K562 (cell line): ENCODE measurements around the gene PGAP3. TPM values are rescaled to one million over a fixed set of nuclear protein-coding genes. Genes with fewer than 3 reads are reported as not detected.
"Not testable (repeated sequence)": the region's sequence is repeated elsewhere in the genome, so short reads cannot be mapped to it uniquely, and the experiment has no call there.

Source experiments
- ATAC-seq: fragments of 200-7000 bp; cut with Tn5 transposase; 3 replicates; pipeline ENCODE4 v1.9.1; 2020; ENCODE audit warnings: moderate library complexity
- BruUV-seq: library from RNA; stranded (reverse); fragments of 400-500 nt; replicated peaks from 2 replicates; lab custom pipeline; 2021; lab: Mats Ljungman, UMichigan
- CTCF ChIA-PET: fragments of 300-600 bp; formaldehyde crosslinking; extraction: SDS; loops from one replicate; lab custom pipeline; 2021; ENCODE audit warnings: low intra/inter-chr PET ratio; lab: Yijun Ruan, JAX
- POLR2A ChIA-PET: fragments of 300-600, 350-650 bp; sonication (Branson Sonifier 250); formaldehyde crosslinking; extraction: SDS; loops from one replicate; lab custom pipeline; 2021; ENCODE audit warnings: antibody characterized with exemption, inconsistent platforms; lab: Yijun Ruan, JAX
- DNase-seq, 4 experiments: peaks; one replicate each; pipeline versions ENCODE4 v3.0.0 to v3.0.0-alpha.2; 2011 to 2018; ENCODE audit warnings: low spot score in 3 of 4, mixed read lengths in 3 of 4; ENCODE audit errors: extremely low read depth in 1 of 4
- FAIRE-seq: peaks from 2 replicates; lab custom pipeline; 2011; peaks lifted over from hg19 to GRCh38; lab: Jason Lieb, UNC
- H2AFZ ChIP-seq: 2 replicates; pipeline ENCODE4 v1.6.0; 2011; ENCODE audit warnings: low read depth, low read length, control low read depth, inconsistent platforms
- H3K27ac ChIP-seq: fragments of 200-600 bp; 3 replicates; pipeline ENCODE4 v1.8.0; 2011; ENCODE audit warnings: low read depth, mild to moderate bottlenecking, control low read depth, inconsistent platforms, low read length, moderate library complexity, mixed read lengths; ENCODE audit errors: extremely low read depth
- H3K27me3 ChIP-seq, 2 experiments: fragments of 300-600 bp in 1 of 2; 2 replicates in 1 of 2; 3 replicates in 1 of 2; pipeline versions ENCODE4 v1.6.0 to v1.8.0; 2011; ENCODE audit warnings: inconsistent platforms in 2 of 2, low read length in 2 of 2, mild to moderate bottlenecking in 1 of 2, mixed read lengths in 1 of 2, moderate library complexity in 1 of 2; ENCODE audit not compliant: control insufficient read depth in 2 of 2, insufficient read depth in 2 of 2
- H3K36me3 ChIP-seq: fragments of 300-600 bp; 3 replicates; pipeline ENCODE4 v1.8.0; 2011; ENCODE audit warnings: mild to moderate bottlenecking, low read length, inconsistent platforms; ENCODE audit not compliant: control insufficient read depth, insufficient read depth
- H3K4me1 ChIP-seq, 2 experiments: fragments of 200-600 bp in 1 of 2; replicated peaks in 1 of 2; 2 replicates in 1 of 2; 3 replicates in 1 of 2; pipeline versions ENCODE4 v1.5.1 to v1.8.0; 2011; ENCODE audit warnings: inconsistent platforms in 2 of 2, low read length in 2 of 2, mild to moderate bottlenecking in 1 of 2, mixed read lengths in 1 of 2, moderate library complexity in 1 of 2; ENCODE audit not compliant: control insufficient read depth in 2 of 2, insufficient read depth in 2 of 2
- H3K4me2 ChIP-seq: 2 replicates; pipeline ENCODE4 v1.6.1; 2011; ENCODE audit warnings: low read length, control low read depth, inconsistent platforms, mixed read lengths; ENCODE audit not compliant: insufficient read depth
- H3K4me3 ChIP-seq: fragments of 200-600 bp; sonication (generic), shearing (Covaris generic); 2 replicates; pipeline ENCODE4 v1.5.1; 2016; ENCODE audit warnings: control low read depth, inconsistent platforms
- H3K79me2 ChIP-seq: fragments of 200-600 bp; 3 replicates; pipeline ENCODE4 v1.8.0; 2011; ENCODE audit warnings: low read length, inconsistent platforms; ENCODE audit not compliant: control insufficient read depth, insufficient read depth
- H3K9ac ChIP-seq, 2 experiments: 2 replicates each; pipeline versions ENCODE4 v1.6.0 to v1.6.1; 2011; ENCODE audit warnings: low read depth in 2 of 2, low read length in 2 of 2, control low read depth in 1 of 2, inconsistent platforms in 1 of 2, mild to moderate bottlenecking in 1 of 2, mixed read lengths in 1 of 2; ENCODE audit not compliant: insufficient read depth in 1 of 2
- H3K9me1 ChIP-seq: one replicate; pipeline ENCODE4 v1.6.0; 2011; ENCODE audit warnings: inconsistent platforms, mild to moderate bottlenecking, low read length, moderate library complexity; ENCODE audit not compliant: control insufficient read depth, insufficient read depth
- H3K9me3 ChIP-seq: replicated peaks from 2 replicates; pipeline ENCODE4 v1.5.1; 2011; ENCODE audit warnings: low read depth, low read length, inconsistent platforms; ENCODE audit not compliant: control insufficient read depth, insufficient read depth
- H4K20me1 ChIP-seq: replicated peaks from 2 replicates; pipeline ENCODE4 v1.6.1; 2011; ENCODE audit warnings: low read length, inconsistent platforms, mixed read lengths; ENCODE audit not compliant: control insufficient read depth, insufficient read depth
- ARID1B ChIP-seq: fragments of 450-650 bp; IDR thresholded peaks from 2 replicates; pipeline ENCODE4 v1.6.1; 2016; ENCODE audit warnings: antibody characterized with exemption, mild to moderate bottlenecking, inconsistent platforms
- BHLHE40 ChIP-seq: IDR thresholded peaks from 2 replicates; pipeline ENCODE4 v1.6.1; 2011; ENCODE audit warnings: low read length, improper control_type of control experiment
- CBFA2T2 ChIP-seq: fragments of 450-650 bp; conservative IDR thresholded peaks from 2 replicates; pipeline ENCODE4 v1.6.1; 2017; ENCODE audit warnings: mild to moderate bottlenecking
- CBFA2T3 ChIP-seq: fragments of 450-650 bp; IDR thresholded peaks from 2 replicates; pipeline ENCODE4 v1.6.1; 2017
- EZH2 ChIP-seq: IDR thresholded peaks from 2 replicates; pipeline ENCODE4 v1.6.1; 2012; ENCODE audit warnings: low read depth, mild to moderate bottlenecking, inconsistent platforms, low read length, borderline replicate concordance
- HCFC1 ChIP-seq: IDR thresholded peaks from 2 replicates; pipeline ENCODE4 v1.6.1; 2012; ENCODE audit warnings: low read depth, low read length, improper control_type of control experiment
- HNRNPLL ChIP-seq: fragments of 200-400 bp; formaldehyde crosslinking; IDR thresholded peaks from 2 replicates; pipeline ENCODE4 v1.6.1; 2017; ENCODE audit warnings: low read length, low read depth, mild to moderate bottlenecking; ENCODE audit not compliant: poor library complexity, severe bottlenecking
- JUNB ChIP-seq: fragments of 450-650 bp; formaldehyde crosslinking; conservative IDR thresholded peaks from 2 replicates; pipeline ENCODE4 v1.4.0; 2020; ENCODE audit warnings: mild to moderate bottlenecking
- KDM1A ChIP-seq, 2 experiments: fragments of 450-650 bp; IDR thresholded peaks; 2 replicates each; pipeline ENCODE4 v1.6.1; 2016; ENCODE audit warnings: mild to moderate bottlenecking in 2 of 2
- NFIC ChIP-seq: fragments of 450-650 bp; IDR thresholded peaks from 2 replicates; pipeline ENCODE4 v1.6.1; 2017; ENCODE audit warnings: mild to moderate bottlenecking, inconsistent platforms
- TAL1 ChIP-seq: fragments of 450-650 bp; IDR thresholded peaks from 2 replicates; pipeline ENCODE4 v1.6.1; 2016; ENCODE audit warnings: mild to moderate bottlenecking
- ZNF384 ChIP-seq: IDR thresholded peaks from 2 replicates; pipeline ENCODE4 v1.6.1; 2012; ENCODE audit warnings: low read depth, low read length, improper control_type of control experiment
- WGBS: fragments of 100-300 bp; shearing (Covaris generic); methylation state at CpG from one replicate; pipeline ENCODE4 v1.1.6; 2016; ENCODE audit warnings: low coverage, mixed read lengths; ENCODE audit not compliant: insufficient coverage; ENCODE audit errors: missing lambda C conversion rate; 5-methylcytosine and 5-hydroxymethylcytosine counted together
- in situ Hi-C: fragments of 300-500 bp; cut with MboI; formaldehyde crosslinking; loops from 4 replicates; pipeline ENCODE4 v1.15.0; 2018; ENCODE audit warnings: inconsistent platforms, mixed read lengths
- intact Hi-C: fragments of 100-400 bp; cut with micrococcal nuclease; formaldehyde crosslinking; loops from 2 replicates; pipeline ENCODE4 v1.14.2; 2022
- polyA plus RNA-seq, 8 experiments: library from polyadenylated mRNA; depleted of rRNA in 4 of 8; stranded (reverse) in 5 of 8; unstranded in 3 of 8; fragments of >200 nt; fragmentation: Nextera tagmentation in 2 of 8; fragmentation: Illumina TruSeq in 1 of 8; extraction: Ambion mirVana in 2 of 8; extraction: Trizol in 1 of 8; gene quantifications; 2 replicates each; pipeline versions ENCODE4 v1.2.1 to v1.2.3, GENCODE V29; 2011 to 2014; ENCODE audit warnings: inconsistent platforms in 1 of 8, missing spikeins in 1 of 8
- total RNA-seq, 7 experiments: library from RNA; depleted of rRNA in 6 of 7; stranded (reverse); fragments of >200 nt in 6 of 7; fragmentation: Illumina TruSeq in 2 of 7; extraction: Trizol in 2 of 7; gene quantifications; 2 replicates each; pipeline versions ENCODE4 v1.2.1 to v1.2.3, GENCODE V29; 2011 to 2021; ENCODE audit warnings: low replicate concordance in 1 of 7

Gene PGAP3
- total and polyA plus RNA-seq, 9 of the 15 experiments (the other 6 are each of a cell fraction or from before 2014, with no cell fraction given): 0.38 to 9.4 (median 4.5) TPM

DNA sequence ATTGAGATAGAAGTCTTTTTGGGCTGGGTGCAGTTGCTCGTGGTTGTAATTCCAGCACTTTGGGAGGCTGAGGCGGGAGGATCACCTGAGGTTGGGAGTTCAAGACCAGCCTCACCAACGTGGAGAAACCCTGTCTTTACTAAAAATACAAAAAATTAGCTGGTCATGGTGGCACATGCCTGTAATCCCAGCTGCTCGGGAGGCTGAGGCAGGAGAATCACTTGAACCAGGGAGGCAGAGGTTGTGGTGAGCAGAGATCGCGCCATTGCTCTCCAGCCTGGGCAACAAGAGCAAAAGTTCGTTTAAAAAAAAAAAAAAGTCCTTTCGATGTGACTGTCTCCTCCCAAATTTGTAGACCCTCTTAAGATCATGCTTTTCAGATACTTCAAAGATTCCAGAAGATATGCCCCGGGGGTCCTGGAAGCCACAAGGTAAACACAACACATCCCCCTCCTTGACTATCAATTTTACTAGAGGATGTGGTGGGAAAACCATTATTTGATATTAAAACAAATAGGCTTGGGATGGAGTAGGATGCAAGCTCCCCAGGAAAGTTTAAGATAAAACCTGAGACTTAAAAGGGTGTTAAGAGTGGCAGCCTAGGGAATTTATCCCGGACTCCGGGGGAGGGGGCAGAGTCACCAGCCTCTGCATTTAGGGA, 11.4 kb upstream of the PGAP3 start:
- H4K20me1 ChIP-seq, DNase-seq, ATAC-seq, CTCF ChIA-PET, H3K79me2 ChIP-seq, BruUV-seq, FAIRE-seq, H3K4me3 ChIP-seq, intact Hi-C loops, H2AFZ ChIP-seq, H3K27me3 ChIP-seq, H3K36me3 ChIP-seq, in situ Hi-C loops, H3K4me2 ChIP-seq, H3K9ac ChIP-seq, H3K27ac ChIP-seq, H3K9me3 ChIP-seq, H3K9me1 ChIP-seq: not testable (repeated sequence)
- H3K4me1 ChIP-seq: peaks cover 0 to 16% of the 10 kb centered on the region in 2 experiments; a peak in 2 of 5 replicates
- POLR2A ChIA-PET: interaction anchor here (1.1 to 1.5 kb wide), 2 partner anchors 26 to 81 kb away, joined by 6 to 7 read pairs; no protein-coding TSS in a partner anchor
- WGBS: 28% methylated on average over 11 of the region's 11 CpGs

DNA sequence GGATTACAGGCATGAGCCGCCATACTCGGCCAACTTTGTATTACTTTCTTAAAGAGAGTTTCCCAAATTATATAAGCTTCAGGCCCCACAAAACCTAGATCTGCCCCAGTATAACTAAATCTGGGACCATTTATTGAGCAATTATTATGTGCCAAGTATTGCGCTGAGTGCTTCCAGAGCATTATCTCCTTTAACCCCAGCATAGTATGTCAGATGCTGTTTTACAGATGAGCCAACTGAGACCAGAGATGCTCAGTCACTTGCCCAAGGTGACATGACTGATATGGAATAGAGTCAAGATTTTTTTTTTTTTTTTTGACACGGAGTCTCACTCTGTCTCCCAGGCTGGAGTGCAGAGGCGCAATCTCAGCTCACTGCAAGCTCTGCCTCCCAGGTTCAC, 10.1 kb upstream of the PGAP3 start:
- in situ Hi-C loops: no loop called here
- peak; percentile 15; the same call in 1 of the 2 replicates for TF ChIP-seq TAL1
- TF ChIP-seq ZNF384: peak; percentile 47; the same call in 1 of the 2 replicates
- no peak for TF ChIP-seq ARID1B
- peak; percentile 78 for TF ChIP-seq CBFA2T3
- no peak for TF ChIP-seq HNRNPLL
- TF ChIP-seq KDM1A (IDR thresholded peaks at IDR 0.05): peak; percentile 58 to 70; a peak in 3 of 4 replicates
- no peak for TF ChIP-seq HCFC1
- TF ChIP-seq CBFA2T2: peak; percentile 47; the same call in 1 of the 2 replicates
- TF ChIP-seq BHLHE40: no peak
- TF ChIP-seq NFIC: 0 out of 2 replicates have a peak, but pooled peaks have one; percentile 20
- no peak for TF ChIP-seq JUNB
- no peak for TF ChIP-seq EZH2
- no peak for ATAC-seq
- DNase-seq: no peak
- ChIA-PET POLR2A (interaction anchor here (0.7 kb wide), 1 partner anchor 280 kb away, joined by 3 read pairs; no protein-coding TSS in a partner anchor), CTCF (no interaction called here)
- 29% methylated on average over 5 of the region's 5 CpGs for WGBS
- no peak overlapping the region for H2AFZ ChIP-seq
- no TSS peak for BruUV-seq
- no peaks in the 10 kb centered on the region for H3K9me3 ChIP-seq
- H3K36me3 ChIP-seq: no peaks in the 10 kb centered on the region; the same call in 2 of the 3 replicates
- H3K9ac ChIP-seq: no peak overlapping the region
- no peaks in the 10 kb centered on the region; a peak in 1 of 5 replicates for H3K27me3 ChIP-seq
- H3K4me2 ChIP-seq: no peak overlapping the region
- no peaks in the 10 kb centered on the region for H3K9me1 ChIP-seq
- intact Hi-C loops: no loop called here
- no peak overlapping the region for H3K4me3 ChIP-seq
- H4K20me1 ChIP-seq: no peaks in the 10 kb centered on the region
- no peak for FAIRE-seq
- H3K79me2 ChIP-seq: no peaks in the 10 kb centered on the region
- peaks cover 0 to 16% of the 10 kb centered on the region in 2 experiments; a peak in 2 of 5 replicates for H3K4me1 ChIP-seq
- no peak overlapping the region for H3K27ac ChIP-seq
